H1 (cell line): ENCODE data around the gene SOCS6. TPM values are rescaled to one million over a fixed set of nuclear protein-coding genes. Genes with fewer than 3 reads are reported as not detected.

Source experiments
- CTCF ChIA-PET: fragments of 300-600 bp; sonication (Branson Sonifier 250); formaldehyde crosslinking; loops from one replicate; lab custom pipeline; 2021; ENCODE audit not compliant: partially characterized antibody; lab: Charles Lee
- POLR2A ChIA-PET: fragments of 300-600 bp; sonication (Branson Sonifier 250); formaldehyde crosslinking; loops from one replicate; lab custom pipeline; 2021; ENCODE audit warnings: inconsistent platforms; ENCODE audit not compliant: partially characterized antibody; lab: Charles Lee
- DNase-seq, 2 experiments: peaks; one replicate each; pipeline versions ENCODE4 v3.0.0 to v3.0.0-alpha.2; 2010 to 2022; ENCODE audit warnings: low spot score in 2 of 2, low read depth in 1 of 2, mixed read lengths in 1 of 2
- FAIRE-seq: peaks from 2 replicates; lab custom pipeline; 2011; peaks lifted over from hg19 to GRCh38; lab: Jason Lieb, UNC
- H2AFZ ChIP-seq: 2 replicates; pipeline ENCODE4 v1.8.1; 2012; ENCODE audit warnings: low read length, inconsistent platforms
- H2AK5ac ChIP-seq: 2 replicates; pipeline ENCODE4 v1.6.1; 2013; ENCODE audit warnings: low read depth, low read length
- H2BK120ac ChIP-seq: replicated peaks from 2 replicates; pipeline ENCODE3; 2013; ENCODE audit warnings: low read depth, low read length, inconsistent platforms
- H2BK12ac ChIP-seq: 2 replicates; pipeline ENCODE4 v1.6.1; 2013; ENCODE audit warnings: low read depth, low read length
- H2BK15ac ChIP-seq: 2 replicates; pipeline ENCODE4 v1.6.1; 2013; ENCODE audit warnings: low read length
- H2BK20ac ChIP-seq: 2 replicates; pipeline ENCODE4 v1.6.1; 2013; ENCODE audit warnings: low read length
- H2BK5ac ChIP-seq: 2 replicates; pipeline ENCODE4 v1.6.1; 2013; ENCODE audit warnings: low read depth, low read length
- H3K14ac ChIP-seq: 2 replicates; pipeline ENCODE4 v1.6.1; 2013; ENCODE audit warnings: inconsistent platforms; ENCODE audit not compliant: insufficient read length
- H3K18ac ChIP-seq: 2 replicates; pipeline ENCODE4 v1.6.1; 2013; ENCODE audit warnings: low read length; ENCODE audit errors: extremely low read depth
- H3K23ac ChIP-seq: 2 replicates; pipeline ENCODE4 v1.6.1; 2013; ENCODE audit warnings: inconsistent platforms; ENCODE audit not compliant: insufficient read length
- H3K23me2 ChIP-seq: 2 replicates; pipeline ENCODE4 v1.6.1; 2013; ENCODE audit warnings: low read depth, low read length
- H3K27ac ChIP-seq: 2 replicates; pipeline ENCODE4 v1.6.1; 2011; ENCODE audit warnings: low read depth, low read length, inconsistent platforms
- H3K27me3 ChIP-seq, 4 experiments: replicated peaks in 1 of 4; 1 replicate in 1 of 4; 2 replicates in 3 of 4; pipeline versions ENCODE4 v1.6.1 to v1.8.1; 2011 to 2013; ENCODE audit warnings: low read length in 3 of 4, mild to moderate bottlenecking in 3 of 4, inconsistent platforms in 2 of 4, mixed read lengths in 2 of 4, moderate library complexity in 1 of 4; ENCODE audit not compliant: control insufficient read depth in 3 of 4, insufficient read depth in 3 of 4; ENCODE audit errors: extremely low read depth in 1 of 4
- H3K36me3 ChIP-seq, 4 experiments: 2 replicates each; pipeline versions ENCODE4 v1.6.1 to v1.8.1; 2011 to 2013; ENCODE audit warnings: mild to moderate bottlenecking in 4 of 4, low read length in 3 of 4, moderate library complexity in 2 of 4, control low read depth in 1 of 4, inconsistent platforms in 1 of 4; ENCODE audit not compliant: insufficient read depth in 4 of 4, control insufficient read depth in 2 of 4
- H3K4ac ChIP-seq: replicated peaks from 2 replicates; pipeline ENCODE3; 2013; ENCODE audit warnings: low read length, low read depth, mixed read lengths, inconsistent platforms; ENCODE audit not compliant: insufficient read length
- H3K4me1 ChIP-seq, 4 experiments: replicated peaks in 1 of 4; 1 replicate in 1 of 4; 2 replicates in 3 of 4; pipeline versions ENCODE4 v1.6.1 to v1.8.1; 2011 to 2013; ENCODE audit warnings: low read length in 3 of 4, inconsistent platforms in 2 of 4, mixed read lengths in 1 of 4; ENCODE audit not compliant: insufficient read depth in 4 of 4, control insufficient read depth in 3 of 4
- H3K4me2 ChIP-seq, 2 experiments: 2 replicates each; pipeline versions ENCODE4 v1.6.1 to v1.8.1; 2011 to 2013; ENCODE audit warnings: low read depth in 2 of 2, low read length in 2 of 2, control low read depth in 1 of 2, inconsistent platforms in 1 of 2, mild to moderate bottlenecking in 1 of 2; ENCODE audit not compliant: insufficient read depth in 1 of 2
- H3K4me3 ChIP-seq, 4 experiments: fragments of 200-600, 300-600 bp in 1 of 4; sonication (generic), shearing (Covaris generic), sonication (Bioruptor Twin) in 1 of 4; 2 replicates each; pipeline versions ENCODE4 v1.5.1 to v1.8.1; 2011 to 2016; ENCODE audit warnings: low read length in 4 of 4, low read depth in 3 of 4, control low read depth in 2 of 4, inconsistent platforms in 2 of 4, mild to moderate bottlenecking in 2 of 4, mixed read lengths in 1 of 4, moderate library complexity in 1 of 4; ENCODE audit not compliant: insufficient read depth in 2 of 4; ENCODE audit errors: extremely low read depth in 1 of 4
- H3K56ac ChIP-seq: replicated peaks from 2 replicates; pipeline ENCODE3; 2013; ENCODE audit warnings: low read depth, mild to moderate bottlenecking, mixed read lengths, low read length, inconsistent platforms; ENCODE audit not compliant: insufficient read length
- H3K79me1 ChIP-seq: 2 replicates; pipeline ENCODE4 v1.6.1; 2013; ENCODE audit warnings: low read depth, low read length, control low read depth
- H3K79me2 ChIP-seq, 2 experiments: 2 replicates each; pipeline versions ENCODE4 v1.6.1 to v1.8.1; 2012 to 2013; ENCODE audit warnings: low read length in 2 of 2, mild to moderate bottlenecking in 2 of 2, inconsistent platforms in 1 of 2; ENCODE audit not compliant: insufficient read depth in 2 of 2, control insufficient read depth in 1 of 2
- H3K9ac ChIP-seq, 4 experiments: replicated peaks in 1 of 4; 1 replicate in 1 of 4; 2 replicates in 3 of 4; pipeline versions ENCODE4 v1.6.1 to v1.8.1; 2011 to 2013; ENCODE audit warnings: low read depth in 3 of 4, low read length in 3 of 4, control low read depth in 2 of 4, mild to moderate bottlenecking in 2 of 4, moderate library complexity in 2 of 4, inconsistent platforms in 1 of 4; ENCODE audit errors: extremely low read depth in 1 of 4
- H3K9me3 ChIP-seq, 2 experiments: 2 replicates each; pipeline versions ENCODE4 v1.6.1 to v1.8.1; 2012 to 2013; ENCODE audit warnings: mild to moderate bottlenecking in 2 of 2, moderate library complexity in 2 of 2, control low read depth in 1 of 2, inconsistent platforms in 1 of 2, low read depth in 1 of 2, low read length in 1 of 2, mixed read lengths in 1 of 2; ENCODE audit not compliant: insufficient read depth in 2 of 2
- H4K20me1 ChIP-seq, 2 experiments: replicated peaks in 1 of 2; 2 replicates each; pipeline versions ENCODE3 to v1.8.1; 2011 to 2013; ENCODE audit warnings: inconsistent platforms in 2 of 2, low read length in 2 of 2, mild to moderate bottlenecking in 1 of 2; ENCODE audit not compliant: insufficient read depth in 2 of 2, control insufficient read depth in 1 of 2
- H4K5ac ChIP-seq: 2 replicates; pipeline ENCODE4 v1.6.1; 2013; ENCODE audit warnings: low read length, low read depth, mixed read lengths, inconsistent platforms; ENCODE audit not compliant: insufficient read length
- H4K8ac ChIP-seq: 2 replicates; pipeline ENCODE4 v1.8.0; 2013; ENCODE audit warnings: mild to moderate bottlenecking, moderate library complexity, low read length, inconsistent platforms; ENCODE audit not compliant: insufficient read depth; ENCODE audit errors: extremely low read depth
- H4K91ac ChIP-seq: replicated peaks from 2 replicates; pipeline ENCODE3; 2013; ENCODE audit warnings: low read length, mixed read lengths, inconsistent platforms; ENCODE audit not compliant: insufficient read length
- CREB1 ChIP-seq: IDR thresholded peaks from 2 replicates; pipeline ENCODE4 v1.6.1; 2012; ENCODE audit warnings: inconsistent platforms
- JUN ChIP-seq: IDR thresholded peaks from 2 replicates; pipeline ENCODE4 v1.6.1; 2011; ENCODE audit warnings: low read depth, mild to moderate bottlenecking, improper control_type of control experiment, low read length
- KDM4A ChIP-seq: IDR thresholded peaks from one replicate; pipeline ENCODE4 v1.7.1; 2012; ENCODE audit warnings: low read depth, mild to moderate bottlenecking, moderate library complexity, low read length, inconsistent platforms; ENCODE audit not compliant: severe bottlenecking
- WGBS, 2 experiments: shearing (Covaris generic) in 1 of 2; methylation state at CpG; one replicate each; pipeline versions ENCODE4 v1.1.6 to v1.1.7; 2013 to 2015; ENCODE audit warnings: low lambda C conversion rate in 2 of 2, mixed read lengths in 2 of 2, inconsistent platforms in 1 of 2, low coverage in 1 of 2, missing lambda C conversion rate in 1 of 2; ENCODE audit not compliant: insufficient replicate concordance in 2 of 2, insufficient coverage in 1 of 2, insufficient read length in 1 of 2; ENCODE audit errors: extremely low coverage in 1 of 2, missing lambda C conversion rate in 1 of 2; 5-methylcytosine and 5-hydroxymethylcytosine counted together
- polyA plus RNA-seq, 7 experiments: library from polyadenylated mRNA; depleted of rRNA in 3 of 7; stranded (reverse) in 5 of 7; unstranded in 2 of 7; fragments of >200 nt in 5 of 7; fragments of 200-250 nt in 2 of 7; gene quantifications; 1 replicate in 5 of 7; 2 replicates in 1 of 7; 4 replicates in 1 of 7; pipeline versions ENCODE4 v1.2.1 to v1.2.3, GENCODE V29; 2011 to 2013; ENCODE audit warnings: missing spikeins in 2 of 7, mixed read lengths in 2 of 7
- total RNA-seq: library from RNA; stranded (reverse); fragmentation: NEBNext Ultra II Directional; extraction: Animal tissue kit (Norgen Biotek cat#: 25700); gene quantifications from 2 replicates; pipeline ENCODE4 v1.2.1, GENCODE V29; 2021
- TF ChIP-seq, protein P1 (sequence below): IDR thresholded peaks from 2 replicates; pipeline ENCODE4 v1.6.1; 2012; ENCODE audit warnings: low read length, inconsistent platforms

Gene SOCS6
- total and polyA plus RNA-seq, 2 of the 8 experiments (the other 6 are each of a cell fraction or from before 2014, with no cell fraction given): 9.1 to 22.9 TPM

DNA sequence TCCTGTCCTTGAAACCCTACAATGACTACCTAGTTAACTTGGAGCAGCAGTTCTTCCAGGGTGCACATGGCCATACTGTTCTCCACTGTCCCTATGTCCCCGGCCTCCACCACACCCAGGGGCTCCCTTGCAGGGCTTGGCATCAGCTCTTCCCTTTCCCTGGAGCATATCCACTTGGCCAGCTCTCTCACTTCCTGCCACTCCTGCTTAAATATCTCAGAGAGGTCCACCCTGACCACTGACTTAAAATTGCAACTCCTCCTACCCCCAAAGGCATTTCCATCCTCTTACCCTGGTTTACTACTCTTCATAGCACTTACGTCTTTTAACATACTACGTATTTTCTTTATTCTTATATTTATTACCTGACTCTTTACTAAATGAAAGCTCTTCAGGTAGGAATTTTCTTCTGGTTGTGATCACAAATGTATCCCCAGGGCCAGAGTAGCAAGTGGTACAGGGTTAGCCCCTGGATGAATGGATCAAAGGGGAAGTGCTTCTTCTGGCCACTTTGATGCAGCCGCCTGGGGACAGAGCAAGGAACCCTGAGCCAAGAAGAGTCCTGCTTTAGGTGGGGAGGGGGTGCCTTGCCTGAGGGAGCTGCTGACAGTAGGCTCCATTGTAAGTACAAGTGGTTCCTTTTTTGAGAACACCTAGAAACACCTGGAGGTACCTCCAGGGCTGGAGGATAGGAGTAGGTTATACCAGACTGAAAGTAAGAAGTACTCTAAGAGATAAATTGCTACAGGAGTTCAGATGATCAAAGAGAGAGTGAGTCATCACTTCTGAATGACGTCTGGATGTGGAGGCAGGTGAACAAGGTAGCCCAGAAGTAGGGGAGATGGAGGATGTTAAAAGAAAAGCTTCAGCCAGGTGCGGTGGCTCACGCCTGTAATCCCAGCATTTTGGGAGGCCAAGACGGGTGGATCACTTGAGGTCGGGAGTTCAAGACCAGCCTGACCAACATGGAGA lies 82.2 kb downstream of the SOCS6 start:
- Histone ChIP-seq H2BK5ac (no peak overlapping the region), H3K56ac (no peak overlapping the region), H3K27ac (no peak overlapping the region), H2BK12ac (no peak overlapping the region), H3K23me2 (no peaks in the 10 kb centered on the region), H2BK15ac (no peak overlapping the region), H3K14ac (no peak overlapping the region), H4K8ac (no peak overlapping the region), H3K23ac (no peak overlapping the region), H4K91ac (no peak overlapping the region), H3K4me1 (peaks cover 2 to 11% (median 5%) of the 10 kb centered on the region in 4 experiments; a peak in 5 of 7 replicates), H3K27me3 (no peaks in the 10 kb centered on the region), H2AFZ (no peak overlapping the region), H4K5ac (no peak overlapping the region), H3K4ac (no peak overlapping the region), H3K79me2 (no peaks in the 10 kb centered on the region), H3K9me3 (no peaks in the 10 kb centered on the region), H3K4me3 (no peak overlapping the region), H3K79me1 (no peaks in the 10 kb centered on the region), H3K36me3 (no peaks in the 10 kb centered on the region), H3K9ac (no peak overlapping the region), H3K18ac (no peak overlapping the region), H3K4me2 (no peak overlapping the region), H2BK20ac (no peak overlapping the region), H2AK5ac (no peak overlapping the region), H2BK120ac (no peak overlapping the region), H4K20me1 (no peaks in the 10 kb centered on the region)
- ChIA-PET CTCF (interaction anchor here (0.8 to 1.7 kb wide), 4 partner anchors 9 to 63 kb away, joined by 3 to 9 read pairs (median 4); no protein-coding TSS in a partner anchor), POLR2A (no interaction called here)
- 81 to 100% methylated on average over 2 to 9 of the region's 9 CpGs for WGBS, 2 experiments
- no peak for DNase-seq
- no peak for FAIRE-seq
- TF ChIP-seq, protein P1, sequence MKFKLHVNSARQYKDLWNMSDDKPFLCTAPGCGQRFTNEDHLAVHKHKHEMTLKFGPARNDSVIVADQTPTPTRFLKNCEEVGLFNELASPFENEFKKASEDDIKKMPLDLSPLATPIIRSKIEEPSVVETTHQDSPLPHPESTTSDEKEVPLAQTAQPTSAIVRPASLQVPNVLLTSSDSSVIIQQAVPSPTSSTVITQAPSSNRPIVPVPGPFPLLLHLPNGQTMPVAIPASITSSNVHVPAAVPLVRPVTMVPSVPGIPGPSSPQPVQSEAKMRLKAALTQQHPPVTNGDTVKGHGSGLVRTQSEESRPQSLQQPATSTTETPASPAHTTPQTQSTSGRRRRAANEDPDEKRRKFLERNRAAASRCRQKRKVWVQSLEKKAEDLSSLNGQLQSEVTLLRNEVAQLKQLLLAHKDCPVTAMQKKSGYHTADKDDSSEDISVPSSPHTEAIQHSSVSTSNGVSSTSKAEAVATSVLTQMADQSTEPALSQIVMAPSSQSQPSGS: no peak
- TF ChIP-seq JUN (no peak), KDM4A (no peak), CREB1 (no peak)
